Measurements from ENCODE around the gene SPOUT1.

The SPOUT1 gene

DNA sequence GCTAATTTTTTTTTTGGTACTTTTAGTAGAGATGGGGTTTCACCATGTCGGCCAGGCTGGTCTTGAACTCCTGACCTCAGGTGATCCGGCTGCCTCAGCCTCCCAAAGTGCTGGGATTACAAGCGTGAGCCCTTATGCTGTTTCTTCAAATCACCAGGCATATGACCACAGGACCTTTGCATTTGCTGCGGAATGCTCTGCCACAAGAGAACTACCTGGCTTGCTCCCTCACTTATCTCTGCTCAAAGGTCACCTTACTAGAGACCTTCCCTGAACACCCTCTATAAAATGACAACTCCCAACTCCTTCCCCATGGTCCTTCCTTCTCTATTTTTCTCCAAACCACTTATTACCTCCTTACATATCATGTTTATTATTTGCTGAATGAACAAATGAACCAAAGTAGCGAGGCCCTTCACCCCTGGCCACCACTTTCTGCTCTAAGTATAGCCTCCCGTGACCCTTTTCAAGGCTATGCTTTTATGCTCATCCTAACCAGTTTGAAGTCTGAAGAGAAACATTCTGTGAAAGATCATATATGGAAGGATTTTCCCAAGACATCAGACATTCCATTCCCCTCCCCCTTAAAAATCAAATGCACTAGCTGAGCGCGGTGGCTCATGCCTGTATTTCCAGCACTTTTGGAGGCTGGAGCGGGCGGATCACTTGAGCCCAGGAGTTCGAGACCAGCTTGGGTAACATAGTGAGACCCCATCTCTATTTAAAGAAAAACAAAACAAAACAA is 59.1 kb downstream of the SPOUT1 start:
- DNase-seq = no peak

All from SW 1271 (cell line).